OCI-LY7 (cell line): ENCODE data around the gene PAPSS1.

Experiments used
- EZH2phosphoT487 ChIP-seq: fragments of 200-600 bp; sonication (generic); IDR thresholded peaks from 2 replicates; pipeline ENCODE4 v1.6.1; 2018; ENCODE audit warnings: low read depth, borderline replicate concordance, mild to moderate bottlenecking, mixed run types, antibody characterized with exemption, low read length, moderate library complexity, mixed read lengths
- TF ChIP-seq, protein P1 (sequence below): fragments of 200-600 bp; sonication (generic); conservative IDR thresholded peaks from 2 replicates; pipeline ENCODE4 v1.5.1; 2014; ENCODE audit warnings: mild to moderate bottlenecking, antibody characterized with exemption, low read length, moderate library complexity, mixed read lengths

- TF ChIP-seq, protein P1, sequence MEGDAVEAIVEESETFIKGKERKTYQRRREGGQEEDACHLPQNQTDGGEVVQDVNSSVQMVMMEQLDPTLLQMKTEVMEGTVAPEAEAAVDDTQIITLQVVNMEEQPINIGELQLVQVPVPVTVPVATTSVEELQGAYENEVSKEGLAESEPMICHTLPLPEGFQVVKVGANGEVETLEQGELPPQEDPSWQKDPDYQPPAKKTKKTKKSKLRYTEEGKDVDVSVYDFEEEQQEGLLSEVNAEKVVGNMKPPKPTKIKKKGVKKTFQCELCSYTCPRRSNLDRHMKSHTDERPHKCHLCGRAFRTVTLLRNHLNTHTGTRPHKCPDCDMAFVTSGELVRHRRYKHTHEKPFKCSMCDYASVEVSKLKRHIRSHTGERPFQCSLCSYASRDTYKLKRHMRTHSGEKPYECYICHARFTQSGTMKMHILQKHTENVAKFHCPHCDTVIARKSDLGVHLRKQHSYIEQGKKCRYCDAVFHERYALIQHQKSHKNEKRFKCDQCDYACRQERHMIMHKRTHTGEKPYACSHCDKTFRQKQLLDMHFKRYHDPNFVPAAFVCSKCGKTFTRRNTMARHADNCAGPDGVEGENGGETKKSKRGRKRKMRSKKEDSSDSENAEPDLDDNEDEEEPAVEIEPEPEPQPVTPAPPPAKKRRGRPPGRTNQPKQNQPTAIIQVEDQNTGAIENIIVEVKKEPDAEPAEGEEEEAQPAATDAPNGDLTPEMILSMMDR = no peak
- no peak for TF ChIP-seq EZH2phosphoT487
These were observed 13.4 kb upstream of the PAPSS1 start for GRCh38 chr4:107733431-107733925.
